Nephron progenitor cell (in vitro differentiated cells): Measurements from ENCODE around the gene CDH4.

ENCODE experiments used
- DNase-seq: peaks from one replicate; pipeline ENCODE4 v3.0.0; 2021
- H3K27ac Mint-ChIP-seq: 2 replicates; pipeline ENCODE4 v1.8.0; 2021; ENCODE audit warnings: mild to moderate bottlenecking, moderate library complexity, mixed read lengths
- H3K27me3 Mint-ChIP-seq: 2 replicates; pipeline ENCODE4 v1.8.0; 2021; ENCODE audit warnings: mild to moderate bottlenecking, low read depth, mixed read lengths; ENCODE audit not compliant: poor library complexity
- H3K36me3 Mint-ChIP-seq: 2 replicates; pipeline ENCODE4 v1.8.0; 2021; ENCODE audit warnings: low read depth, mixed read lengths
- H3K4me1 Mint-ChIP-seq: 2 replicates; pipeline ENCODE4 v1.8.0; 2021; ENCODE audit warnings: mixed read lengths
- H3K4me3 Mint-ChIP-seq: 2 replicates; pipeline ENCODE4 v1.8.0; 2021; ENCODE audit warnings: mild to moderate bottlenecking, moderate library complexity, mixed read lengths
- H3K9me3 Mint-ChIP-seq: 2 replicates; pipeline ENCODE4 v1.8.0; 2021; ENCODE audit warnings: mild to moderate bottlenecking, moderate library complexity, mixed read lengths
- CTCF ChIP-seq: fragments of 200-600 bp; sonication (generic); IDR thresholded peaks from 2 replicates; pipeline ENCODE4 v1.5.0; 2021; ENCODE audit warnings: antibody characterized with exemption

Gene CDH4

GRCh38 chr20:61625246-61625645 lies 373.2 kb downstream of the CDH4 start:
- H3K27me3 Mint-ChIP-seq: peaks cover 11% of the 10 kb centered on the region
- peaks cover 13% of the 10 kb centered on the region for H3K4me1 Mint-ChIP-seq
- no peak for TF ChIP-seq CTCF
- no peak for DNase-seq
- H3K4me3 Mint-ChIP-seq: no peak overlapping the region
- no peaks in the 10 kb centered on the region for H3K9me3 Mint-ChIP-seq
- no peaks in the 10 kb centered on the region for H3K36me3 Mint-ChIP-seq
- no peak overlapping the region for H3K27ac Mint-ChIP-seq

- Mint-ChIP-seq H3K27ac (no peak overlapping the region), H3K27me3 (peaks cover 11% of the 10 kb centered on the region), H3K4me1 (peaks cover 13% of the 10 kb centered on the region), H3K36me3 (no peaks in the 10 kb centered on the region), H3K9me3 (no peaks in the 10 kb centered on the region), H3K4me3 (no peak overlapping the region)
- DNase-seq: no peak
- TF ChIP-seq CTCF: no peak
These were observed 374.4 kb downstream of the CDH4 start for GRCh38 chr20:61626412-61626811.

- Mint-ChIP-seq H3K36me3 (no peaks in the 10 kb centered on the region), H3K27me3 (peaks cover 8% of the 10 kb centered on the region), H3K27ac (no peak overlapping the region), H3K4me1 (peaks cover 13% of the 10 kb centered on the region), H3K9me3 (no peaks in the 10 kb centered on the region), H3K4me3 (no peak overlapping the region)
- no peak for TF ChIP-seq CTCF
- DNase-seq: no peak
These were observed 375.8 kb downstream of the CDH4 start for GRCh38 chr20:61627791-61628415.

GRCh38 chr20:61628480-61628879 lies 376.4 kb downstream of the CDH4 start:
- no peaks in the 10 kb centered on the region for H3K36me3 Mint-ChIP-seq
- no peaks in the 10 kb centered on the region for H3K9me3 Mint-ChIP-seq
- no peak for DNase-seq
- peaks cover 12% of the 10 kb centered on the region for H3K27me3 Mint-ChIP-seq
- H3K27ac Mint-ChIP-seq: no peak overlapping the region
- peaks cover 13% of the 10 kb centered on the region for H3K4me1 Mint-ChIP-seq
- H3K4me3 Mint-ChIP-seq: no peak overlapping the region
- no peak for TF ChIP-seq CTCF

GRCh38 chr20:61628901-61629601 lies 377.0 kb downstream of the CDH4 start:
- Mint-ChIP-seq H3K27ac (no peak overlapping the region), H3K36me3 (no peaks in the 10 kb centered on the region), H3K4me3 (no peak overlapping the region), H3K27me3 (peaks cover 13% of the 10 kb centered on the region), H3K4me1 (peaks cover 13% of the 10 kb centered on the region), H3K9me3 (no peaks in the 10 kb centered on the region)
- peak; percentile 40 for DNase-seq
- TF ChIP-seq CTCF: no peak
